Neural cell (in vitro differentiated cells): ENCODE results near the gene IRF3. TPM values are rescaled to one million over a fixed set of nuclear protein-coding genes. Genes with fewer than 3 reads are reported as not detected.

ENCODE experiments used
- H2AFZ ChIP-seq: fragments of 200-600, 300-800 bp; sonication (generic), shearing (Covaris generic); 2 replicates; pipeline ENCODE4 v1.6.0; 2014; ENCODE audit warnings: low read depth, mild to moderate bottlenecking, antibody characterized with exemption, low read length, moderate library complexity
- H3F3A ChIP-seq: fragments of 200-600 bp; shearing (Covaris generic); 2 replicates; pipeline ENCODE4 v1.6.1; 2016; ENCODE audit warnings: mild to moderate bottlenecking, moderate library complexity, mixed read lengths, antibody characterized with exemption, low read length; ENCODE audit not compliant: insufficient read depth, poor library complexity, severe bottlenecking
- H3K27ac ChIP-seq: fragments of 200-600, 300-800 bp; sonication (generic), shearing (Covaris generic); 2 replicates; pipeline ENCODE4 v1.5.1; 2014; ENCODE audit warnings: mild to moderate bottlenecking, low read length, moderate library complexity
- H3K27me3 ChIP-seq: fragments of 300-800, 200-600 bp; sonication (generic), shearing (Covaris generic); 2 replicates; pipeline ENCODE4 v1.6.0; 2014; ENCODE audit warnings: mild to moderate bottlenecking, low read depth, low read length, moderate library complexity; ENCODE audit not compliant: insufficient read depth
- H3K36me3 ChIP-seq: fragments of 300-800, 200-600 bp; sonication (generic), shearing (Covaris generic); 2 replicates; pipeline ENCODE4 v1.5.1; 2014; ENCODE audit warnings: mild to moderate bottlenecking, antibody characterized with exemption, low read length, moderate library complexity; ENCODE audit not compliant: insufficient read depth
- H3K4me2 ChIP-seq: fragments of 300-800, 200-600 bp; sonication (generic), shearing (Covaris generic); 2 replicates; pipeline ENCODE4 v1.6.0; 2014; ENCODE audit warnings: mild to moderate bottlenecking, low read length
- H3K4me3 ChIP-seq: fragments of 300-800, 200-600 bp; sonication (generic), shearing (Covaris generic); 2 replicates; pipeline ENCODE4 v1.5.1; 2014; ENCODE audit warnings: mild to moderate bottlenecking, low read length, moderate library complexity
- H3K79me2 ChIP-seq: fragments of 200-600 bp; shearing (Covaris generic); replicated peaks from 2 replicates; pipeline ENCODE4 v1.6.0; 2014; ENCODE audit warnings: mild to moderate bottlenecking, low read length, moderate library complexity; ENCODE audit not compliant: insufficient read depth
- H3K9ac ChIP-seq: fragments of 300-800, 200-600 bp; sonication (generic), shearing (Covaris generic); 2 replicates; pipeline ENCODE4 v1.6.1; 2016; ENCODE audit warnings: mild to moderate bottlenecking, low read length, mixed read lengths
- H3K9me2 ChIP-seq: fragments of 200-600 bp; shearing (Covaris generic); 2 replicates; pipeline ENCODE4 v1.6.1; 2016; ENCODE audit warnings: mild to moderate bottlenecking, low read length, mixed read lengths; ENCODE audit not compliant: insufficient read depth
- H3K9me3 ChIP-seq: fragments of 200-600, 300-800 bp; sonication (generic), shearing (Covaris generic); 2 replicates; pipeline ENCODE4 v1.6.1; 2016; ENCODE audit warnings: mild to moderate bottlenecking, mixed run types, low read length, moderate library complexity, mixed read lengths
- H4K20me1 ChIP-seq: fragments of 200-600 bp; shearing (Covaris generic); 2 replicates; pipeline ENCODE4 v1.6.1; 2016; ENCODE audit warnings: mild to moderate bottlenecking, mixed run types; ENCODE audit not compliant: insufficient read depth
- EP300 ChIP-seq: fragments of 450-650 bp; conservative IDR thresholded peaks from 2 replicates; pipeline ENCODE4 v1.6.1; 2014; ENCODE audit warnings: antibody characterized with exemption, mild to moderate bottlenecking, moderate library complexity; ENCODE audit not compliant: poor library complexity, severe bottlenecking
- EZH2 ChIP-seq: fragments of 200-600, 300-800 bp; shearing (Covaris generic), sonication (generic); IDR thresholded peaks from 2 replicates; pipeline ENCODE4 v1.6.1; 2014; ENCODE audit warnings: antibody characterized with exemption, low read length, borderline replicate concordance, mild to moderate bottlenecking; ENCODE audit not compliant: insufficient read depth, poor library complexity, severe bottlenecking
- MXI1 ChIP-seq: fragments of 450-650 bp; conservative IDR thresholded peaks from 2 replicates; pipeline ENCODE4 v1.6.1; 2014; ENCODE audit warnings: antibody characterized with exemption, mild to moderate bottlenecking; ENCODE audit not compliant: poor library complexity, severe bottlenecking
- POLR2AphosphoS5 ChIP-seq: IDR thresholded peaks from 2 replicates; pipeline ENCODE4 v1.6.1; 2012
- RAD21 ChIP-seq: fragments of 450-650 bp; conservative IDR thresholded peaks from 2 replicates; pipeline ENCODE4 v1.6.1; 2014; ENCODE audit warnings: antibody characterized with exemption, mild to moderate bottlenecking, moderate library complexity
- REST ChIP-seq: IDR thresholded peaks from 2 replicates; pipeline ENCODE4 v1.6.1; 2012; ENCODE audit warnings: borderline replicate concordance
- SMC3 ChIP-seq: fragments of 450-650 bp; conservative IDR thresholded peaks from 2 replicates; pipeline ENCODE4 v1.6.1; 2014; ENCODE audit warnings: antibody characterized with exemption, mild to moderate bottlenecking, moderate library complexity; ENCODE audit not compliant: poor library complexity
- TAF1 ChIP-seq: IDR thresholded peaks from 2 replicates; pipeline ENCODE4 v1.6.1; 2012; ENCODE audit warnings: low read depth
- polyA plus RNA-seq: library from polyadenylated mRNA; depleted of rRNA; stranded (reverse); fragments of >200 nt; gene quantifications from 2 replicates; pipeline ENCODE4 v1.2.3, GENCODE V29; 2014
- TF ChIP-seq, protein P1 (sequence below): fragments of 450-650 bp; IDR thresholded peaks from 2 replicates; pipeline ENCODE4 v1.5.1; 2014; ENCODE audit warnings: antibody characterized with exemption, mild to moderate bottlenecking, moderate library complexity; ENCODE audit not compliant: poor library complexity, severe bottlenecking

Gene IRF3
- polyA plus RNA-seq, 1 donor from 2014 or later, result 39.4 TPM

DNA sequence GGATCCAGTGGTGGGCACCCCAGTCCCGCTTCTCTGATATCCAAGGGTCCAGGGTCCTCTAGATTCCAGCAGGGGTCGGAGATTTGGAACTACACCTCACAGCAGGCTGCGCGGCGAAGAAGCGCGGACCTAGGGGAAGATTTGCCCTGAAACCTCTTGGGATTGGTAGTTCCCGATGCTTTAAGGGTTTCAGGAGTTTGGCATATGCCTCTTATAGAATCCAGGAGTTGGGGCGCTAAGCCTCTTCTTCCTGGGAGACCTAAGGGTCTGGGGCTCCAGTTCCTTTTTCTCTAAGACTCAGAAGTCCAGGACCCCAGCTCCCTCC lies 425 bp upstream of the IRF3 start:
- no peak overlapping the region for H3K27ac ChIP-seq
- H3K36me3 ChIP-seq, result no peaks in the 10 kb centered on the region
- peak overlapping the region; percentile 77 for H3K4me3 ChIP-seq
- H3K4me2 ChIP-seq, result no peak overlapping the region
- no peaks in the 10 kb centered on the region for H3K79me2 ChIP-seq
- TF ChIP-seq MXI1 (no peak), POLR2AphosphoS5 (no peak), EZH2 (no peak)
- TF ChIP-seq, protein P1, sequence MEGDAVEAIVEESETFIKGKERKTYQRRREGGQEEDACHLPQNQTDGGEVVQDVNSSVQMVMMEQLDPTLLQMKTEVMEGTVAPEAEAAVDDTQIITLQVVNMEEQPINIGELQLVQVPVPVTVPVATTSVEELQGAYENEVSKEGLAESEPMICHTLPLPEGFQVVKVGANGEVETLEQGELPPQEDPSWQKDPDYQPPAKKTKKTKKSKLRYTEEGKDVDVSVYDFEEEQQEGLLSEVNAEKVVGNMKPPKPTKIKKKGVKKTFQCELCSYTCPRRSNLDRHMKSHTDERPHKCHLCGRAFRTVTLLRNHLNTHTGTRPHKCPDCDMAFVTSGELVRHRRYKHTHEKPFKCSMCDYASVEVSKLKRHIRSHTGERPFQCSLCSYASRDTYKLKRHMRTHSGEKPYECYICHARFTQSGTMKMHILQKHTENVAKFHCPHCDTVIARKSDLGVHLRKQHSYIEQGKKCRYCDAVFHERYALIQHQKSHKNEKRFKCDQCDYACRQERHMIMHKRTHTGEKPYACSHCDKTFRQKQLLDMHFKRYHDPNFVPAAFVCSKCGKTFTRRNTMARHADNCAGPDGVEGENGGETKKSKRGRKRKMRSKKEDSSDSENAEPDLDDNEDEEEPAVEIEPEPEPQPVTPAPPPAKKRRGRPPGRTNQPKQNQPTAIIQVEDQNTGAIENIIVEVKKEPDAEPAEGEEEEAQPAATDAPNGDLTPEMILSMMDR, result no peak
- H3K27me3 ChIP-seq, result no peaks in the 10 kb centered on the region
- H3K9ac ChIP-seq, result no peak overlapping the region
- no peak overlapping the region for H2AFZ ChIP-seq
- no peaks in the 10 kb centered on the region for H4K20me1 ChIP-seq
- H3K9me2 ChIP-seq, result no peaks in the 10 kb centered on the region
- no peaks in the 10 kb centered on the region for H3F3A ChIP-seq
- H3K9me3 ChIP-seq, result no peaks in the 10 kb centered on the region

- H3K27ac ChIP-seq, result peak overlapping the region; percentile 48
Measured at GRCh38 chr19:49665036-49665350, 664 bp downstream of the IRF3 start.

More at GRCh38 chr19:49665036-49665350, 664 bp downstream of the IRF3 start:
- Histone ChIP-seq H3K9me2 (no peaks in the 10 kb centered on the region), H2AFZ (peak overlapping the region; percentile 56), H3K4me2 (peak overlapping the region; percentile 85), H3K4me3 (peak overlapping the region; percentile 77), H3K79me2 (no peaks in the 10 kb centered on the region), H3K9me3 (no peaks in the 10 kb centered on the region), H3K9ac (peak overlapping the region; percentile 68), H3K36me3 (no peaks in the 10 kb centered on the region), H3F3A (no peaks in the 10 kb centered on the region), H4K20me1 (no peaks in the 10 kb centered on the region), H3K27me3 (no peaks in the 10 kb centered on the region)
- TF ChIP-seq TAF1, result no peak
- no peak for TF ChIP-seq REST
- no peak for TF ChIP-seq SMC3
- TF ChIP-seq RAD21, result no peak
- TF ChIP-seq EZH2, result no peak
- no peak for TF ChIP-seq EP300
- TF ChIP-seq, protein P1, result no peak
- no peak for TF ChIP-seq MXI1
